H1 (cell line): ENCODE results near the gene RGS9BP. TPM values are rescaled to one million over a fixed set of nuclear protein-coding genes. Genes with fewer than 3 reads are reported as not detected.

Experiments used
- GABPA ChIP-seq: IDR thresholded peaks from 2 replicates; pipeline ENCODE4 v1.6.1; 2011; ENCODE audit warnings: mild to moderate bottlenecking, low read length, moderate library complexity, borderline replicate concordance; ENCODE audit not compliant: insufficient read depth
- YY1 ChIP-seq: IDR thresholded peaks from 2 replicates; pipeline ENCODE4 v1.6.1; 2011; ENCODE audit warnings: low read depth, mild to moderate bottlenecking, low read length
- polyA plus RNA-seq, 7 experiments: library from polyadenylated mRNA; depleted of rRNA in 3 of 7; stranded (reverse) in 5 of 7; unstranded in 2 of 7; fragments of >200 nt in 5 of 7; fragments of 200-250 nt in 2 of 7; gene quantifications; 1 replicate in 5 of 7; 2 replicates in 1 of 7; 4 replicates in 1 of 7; pipeline versions ENCODE4 v1.2.1 to v1.2.3, GENCODE V29; 2011 to 2013; ENCODE audit warnings: missing spikeins in 2 of 7, mixed read lengths in 2 of 7
- total RNA-seq: library from RNA; stranded (reverse); fragmentation: NEBNext Ultra II Directional; extraction: Animal tissue kit (Norgen Biotek cat#: 25700); gene quantifications from 2 replicates; pipeline ENCODE4 v1.2.1, GENCODE V29; 2021

RGS9BP gene
- total and polyA plus RNA-seq, 2 of the 8 experiments (the other 6 are each of a cell fraction or from before 2014, with no cell fraction given), result 0.11 to 0.26 TPM

- TF ChIP-seq GABPA (no peak), YY1 (no peak)
- TF ChIP-seq, all 59 proteins: peak for 0
Measured at GRCh38 chr19:32672841-32673240, 2.8 kb upstream of the RGS9BP start (continued).
